Ovary (tissue), 9 donors: ENCODE results near the gene PFKFB2. TPM values are rescaled to one million over a fixed set of nuclear protein-coding genes. Genes with fewer than 3 reads are reported as not detected.

ENCODE experiments used
- DNase-seq, 5 donors: peaks; one replicate each; pipeline ENCODE4 v3.0.0-alpha.2; 2019 to 2020
- H3K27ac ChIP-seq, 2 donors: fragments of 200-600 bp; one replicate each; pipeline versions ENCODE4 v1.5.1 to v1.8.0; 2019 to 2022
- H3K27me3 ChIP-seq: fragments of 200-600 bp; one replicate; pipeline ENCODE4 v1.8.0; 2022
- H3K36me3 ChIP-seq: fragments of 200-600 bp; sonication (generic); one replicate; pipeline ENCODE4 v1.5.1; 2019
- H3K4me1 ChIP-seq: one replicate; pipeline ENCODE4 v1.8.1; 2013; ENCODE audit warnings: mild to moderate bottlenecking, moderate library complexity; ENCODE audit not compliant: insufficient read depth
- H3K4me3 ChIP-seq: fragments of 200-600 bp; sonication (generic); one replicate; pipeline ENCODE4 v1.5.1; 2017
- H3K9me3 ChIP-seq, 2 donors: fragments of 200-600 bp in 1 of 2; sonication (generic) in 1 of 2; one replicate each; pipeline versions ENCODE4 v1.5.1 to v1.8.1; 2013 to 2019; ENCODE audit warnings: mild to moderate bottlenecking in 1 of 2, moderate library complexity in 1 of 2
- CTCF ChIP-seq, 3 donors: fragments of 450-650 bp in 2 of 3; fragments of 200-600 bp in 1 of 3; IDR thresholded peaks; one replicate each; pipeline versions ENCODE4 v1.5.1 to v1.8.0; 2016 to 2022; ENCODE audit warnings: antibody characterized with exemption in 3 of 3, mild to moderate bottlenecking in 1 of 3
- EP300 ChIP-seq: sonication (generic); formaldehyde crosslinking; IDR thresholded peaks from one replicate; pipeline ENCODE4 v1.6.1; 2017; ENCODE audit warnings: antibody characterized with exemption
- POLR2A ChIP-seq: fragments of 450-650 bp; IDR thresholded peaks from one replicate; pipeline ENCODE4 v1.6.1; 2017; ENCODE audit warnings: antibody characterized with exemption, mild to moderate bottlenecking, moderate library complexity
- WGBS, 3 donors: extraction: QIAGEN DNeasy Blood & Tissue Kit in 1 of 3; methylation state at CpG; one replicate each; pipeline versions ENCODE4 v1.1.5 to v1.1.7; 2013 to 2017; 5-methylcytosine and 5-hydroxymethylcytosine counted together
- intact Hi-C, 4 donors: fragments of 100-400 bp; cut with DNase I; formaldehyde crosslinking; loops; one replicate each; pipeline versions ENCODE4 v1.11.0 to v1.15.1; 2022 to 2023
- polyA plus RNA-seq, 2 donors: library from polyadenylated mRNA; stranded (reverse); fragments of 200-250 nt in 1 of 2; fragments of 350-450 nt in 1 of 2; fragmentation: Illumina TruSeq in 1 of 2; extraction: RNeasy Lipid Tissue Mini Kit (QIAGEN cat#74804) in 1 of 2; gene quantifications; one replicate each; pipeline ENCODE4 v1.2.3, GENCODE V29; 2013 to 2014
- total RNA-seq, 7 donors: library from RNA; depleted of rRNA in 2 of 7; stranded (reverse); fragments of >200 nt in 2 of 7; fragmentation: NEBNext Ultra II Directional in 3 of 7; extraction: Animal tissue kit (Norgen Biotek cat#: 25700) in 3 of 7; gene quantifications; one replicate each; pipeline versions ENCODE4 v1.1.0 to v1.2.4, GENCODE V29; 2016 to 2023
- donor health status: DM: no; HTN: no; CAD: no; lungs with moderate emphysema.
- donor health status: DM: no; HTN: no; CAD: no.
- donor health status: Bipolar disorder and iron deficiency.
- donor health status: DM: yes; HTN: yes; CAD: no.
- donor health status: DM: no; HTN: no; CAD: no.
- donor health status: DM: yes; HTN: yes; CAD: no.

The PFKFB2 gene
- total and polyA plus RNA-seq, 9 donors, result 3.0 to 11.4 (median 7.7) TPM

- Histone ChIP-seq H3K27ac (no peak overlapping the region), H3K36me3 (no peaks in the 10 kb centered on the region), H3K4me3 (no peak overlapping the region), H3K27me3 (no peaks in the 10 kb centered on the region), H3K9me3 (no peaks in the 10 kb centered on the region), H3K4me1 (no peaks in the 10 kb centered on the region)
- no peak for DNase-seq
- intact Hi-C loops, result no loop called here
- WGBS, 3 donors, result 69 to 75% (median 73%) methylated on average over 3 of the region's 3 CpGs
- TF ChIP-seq POLR2A (no peak), EP300 (no peak), CTCF (IDR thresholded peaks at IDR 0.05) (no peak)
Measured at GRCh38 chr1:207006914-207007313, 46.2 kb upstream of the PFKFB2 start.

- Histone ChIP-seq H3K4me1 (no peaks in the 10 kb centered on the region), H3K27ac (no peak overlapping the region), H3K27me3 (no peaks in the 10 kb centered on the region), H3K9me3 (no peaks in the 10 kb centered on the region), H3K4me3 (no peak overlapping the region), H3K36me3 (no peaks in the 10 kb centered on the region)
- DNase-seq, result no peak
- 72 to 78% (median 74%) methylated on average over 5 of the region's 5 CpGs for WGBS, 3 donors
- intact Hi-C loops, result no loop called here
- TF ChIP-seq POLR2A (no peak), CTCF (IDR thresholded peaks at IDR 0.05) (no peak)
Measured at GRCh38 chr1:207007352-207008033, 45.6 kb upstream of the PFKFB2 start.

GRCh38 chr1:207009182-207009850 is 43.8 kb upstream of the PFKFB2 start:
- no peak for DNase-seq
- H3K4me1 ChIP-seq, result no peaks in the 10 kb centered on the region
- no peak overlapping the region for H3K4me3 ChIP-seq

GRCh38 chr1:207009945-207010344 is 43.1 kb upstream of the PFKFB2 start:
- Histone ChIP-seq H3K27me3 (no peaks in the 10 kb centered on the region), H3K36me3 (no peaks in the 10 kb centered on the region), H3K9me3 (no peaks in the 10 kb centered on the region), H3K27ac (no peak overlapping the region), H3K4me1 (no peaks in the 10 kb centered on the region), H3K4me3 (no peak overlapping the region)
- intact Hi-C loops, result no loop called here
- whole genome bisulfite sequencing, 3 donors, result 72 to 75% (median 74%) methylated on average over 7 of the region's 7 CpGs
- TF ChIP-seq POLR2A (no peak), CTCF (IDR thresholded peaks at IDR 0.05) (no peak), EP300 (no peak)
- DNase-seq, result no peak

More at GRCh38 chr1:207009182-207009850, 43.8 kb upstream of the PFKFB2 start:
- intact Hi-C loops, result no loop called here
- TF ChIP-seq CTCF (IDR thresholded peaks at IDR 0.05), result no peak
- TF ChIP-seq EP300, result no peak
- TF ChIP-seq POLR2A, result no peak
- Histone ChIP-seq H3K27me3 (no peaks in the 10 kb centered on the region), H3K36me3 (no peaks in the 10 kb centered on the region), H3K27ac (no peak overlapping the region), H3K9me3 (no peaks in the 10 kb centered on the region)
- 88 to 92% (median 89%) methylated on average over 10 of the region's 10 CpGs for WGBS, 3 donors
